OCI-LY7 (cell line): Measurements from ENCODE around the gene RXRB. TPM values are rescaled to one million over a fixed set of nuclear protein-coding genes. Genes with fewer than 3 reads are reported as not detected.

ENCODE experiments used
- BruUV-seq: library from RNA; stranded (reverse); fragments of 400-500 nt; replicated peaks from 2 replicates; lab custom pipeline; 2021; lab: Mats Ljungman, UMichigan
- CTCF ChIA-PET: fragments of 300-600 bp; sonication (Branson Sonifier 250); formaldehyde crosslinking; loops from one replicate; lab custom pipeline; 2022; ENCODE audit warnings: antibody characterized with exemption; ENCODE audit not compliant: unreplicated experiment; lab: Charles Lee
- POLR2A ChIA-PET: fragments of 300-600 bp; sonication (Branson Sonifier 250); formaldehyde crosslinking; loops from one replicate; lab custom pipeline; 2022; ENCODE audit warnings: antibody characterized with exemption; lab: Charles Lee
- DNase-seq: peaks from one replicate; pipeline ENCODE4 v3.0.0-alpha.2; 2015; ENCODE audit warnings: low spot score
- H2AFZ ChIP-seq: fragments of 200-600 bp; sonication (generic), shearing (Covaris generic); 2 replicates; pipeline ENCODE4 v1.6.1; 2014; ENCODE audit warnings: mild to moderate bottlenecking, antibody characterized with exemption, low read length, moderate library complexity
- H3K27ac ChIP-seq: fragments of 200-600 bp; sonication (generic); 2 replicates; pipeline ENCODE4 v1.5.1; 2014; ENCODE audit warnings: mixed run types, low read depth, mild to moderate bottlenecking, moderate library complexity, low read length, inconsistent platforms; ENCODE audit not compliant: poor library complexity, severe bottlenecking
- H3K36me3 ChIP-seq: fragments of 200-600 bp; sonication (generic); 2 replicates; pipeline ENCODE4 v1.6.1; 2014; ENCODE audit warnings: mild to moderate bottlenecking, antibody characterized with exemption, low read length, moderate library complexity, mixed read lengths; ENCODE audit not compliant: insufficient read depth
- H3K4me1 ChIP-seq: fragments of 200-600 bp; sonication (generic); 2 replicates; pipeline ENCODE4 v1.5.1; 2014; ENCODE audit warnings: mild to moderate bottlenecking, low read length; ENCODE audit not compliant: insufficient read depth, poor library complexity, severe bottlenecking
- H3K4me2 ChIP-seq: fragments of 200-600 bp; sonication (generic); 2 replicates; pipeline ENCODE4 v1.6.1; 2014; ENCODE audit warnings: mild to moderate bottlenecking, low read length
- H3K4me3 ChIP-seq: fragments of 200-600 bp; sonication (generic); 2 replicates; pipeline ENCODE4 v1.5.1; 2014; ENCODE audit warnings: mild to moderate bottlenecking, low read depth, low read length; ENCODE audit not compliant: poor library complexity, severe bottlenecking
- H3K79me2 ChIP-seq: fragments of 200-600 bp; sonication (generic); 2 replicates; pipeline ENCODE4 v1.6.1; 2016; ENCODE audit warnings: low read depth, mild to moderate bottlenecking, low read length, moderate library complexity, mixed read lengths; ENCODE audit not compliant: insufficient read depth
- H3K9me2 ChIP-seq: fragments of 200-600 bp; sonication (generic); 2 replicates; pipeline ENCODE4 v1.6.1; 2016; ENCODE audit warnings: mild to moderate bottlenecking, low read length, mixed read lengths; ENCODE audit not compliant: insufficient read depth
- H3K9me3 ChIP-seq: fragments of 200-600 bp; sonication (generic); 2 replicates; pipeline ENCODE4 v1.6.1; 2014; ENCODE audit warnings: mild to moderate bottlenecking, mixed run types, low read length, mixed read lengths
- H4K20me1 ChIP-seq: fragments of 200-600 bp; sonication (generic); 2 replicates; pipeline ENCODE4 v1.6.1; 2014; ENCODE audit warnings: mild to moderate bottlenecking, antibody characterized with exemption, low read length, moderate library complexity, mixed read lengths; ENCODE audit not compliant: insufficient read depth
- EZH2phosphoT487 ChIP-seq: fragments of 200-600 bp; sonication (generic); IDR thresholded peaks from 2 replicates; pipeline ENCODE4 v1.6.1; 2018; ENCODE audit warnings: low read depth, borderline replicate concordance, mild to moderate bottlenecking, mixed run types, antibody characterized with exemption, low read length, moderate library complexity, mixed read lengths
- intact Hi-C: fragments of 100-400 bp; cut with micrococcal nuclease; formaldehyde crosslinking; loops from one replicate; pipeline ENCODE4 v1.10.0; 2022; ENCODE audit not compliant: unreplicated experiment
- total RNA-seq, 2 experiments: library from RNA; depleted of rRNA in 1 of 2; stranded (reverse); fragments of >200 nt in 1 of 2; shearing (Covaris generic) in 1 of 2; gene quantifications; 2 replicates each; pipeline ENCODE4 v1.2.3, GENCODE V29; 2014 to 2022
- TF ChIP-seq, protein P1 (sequence below): fragments of 200-600 bp; sonication (generic); conservative IDR thresholded peaks from 2 replicates; pipeline ENCODE4 v1.5.1; 2014; ENCODE audit warnings: mild to moderate bottlenecking, antibody characterized with exemption, low read length, moderate library complexity, mixed read lengths

RXRB gene
- total RNA-seq, 2 experiments from 2014 or later, result 32.5 to 47.3 TPM

DNA sequence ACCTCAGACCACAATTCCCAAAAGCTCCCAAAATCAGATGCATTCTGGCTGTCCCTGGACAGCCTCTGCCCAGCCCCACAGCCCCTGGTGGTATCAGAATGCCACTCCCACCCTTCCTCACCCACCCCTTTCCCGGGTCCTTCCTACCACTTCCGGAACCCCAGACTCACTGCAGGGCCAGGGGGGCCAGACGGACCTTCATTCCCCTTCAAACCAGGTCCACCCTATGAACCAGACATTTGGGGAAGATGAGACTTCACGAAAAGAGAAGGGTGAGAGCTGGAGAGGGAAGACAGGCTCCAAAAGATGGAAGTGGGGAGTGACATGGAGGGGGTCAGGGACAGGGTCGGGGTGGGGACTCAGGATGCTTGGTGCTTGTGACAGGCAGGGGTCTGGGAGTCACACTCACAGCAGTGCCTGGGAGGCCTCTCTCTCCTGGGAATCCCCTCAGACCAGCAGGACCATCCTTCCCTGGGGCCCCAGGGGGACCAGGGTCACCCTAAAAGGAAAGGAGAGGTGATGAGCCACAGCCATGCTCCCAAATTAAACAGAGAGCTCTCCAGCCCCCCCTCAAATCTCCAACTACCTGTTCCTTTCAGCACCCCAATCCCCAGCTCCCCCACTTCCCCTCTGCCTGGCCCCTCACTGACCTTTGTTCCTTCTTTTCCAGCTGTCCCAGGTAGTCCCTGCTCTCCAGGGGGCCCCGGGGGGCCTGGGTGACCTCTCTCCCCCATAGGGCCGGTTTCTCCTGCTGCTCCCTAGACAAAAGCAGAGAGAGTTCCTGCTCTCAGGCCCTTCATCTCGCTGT is 28.4 kb downstream of the RXRB start:
- no peaks in the 10 kb centered on the region for H3K79me2 ChIP-seq
- H3K27ac ChIP-seq, result no peak overlapping the region
- H3K9me2 ChIP-seq, result no peaks in the 10 kb centered on the region
- TF ChIP-seq, protein P1, sequence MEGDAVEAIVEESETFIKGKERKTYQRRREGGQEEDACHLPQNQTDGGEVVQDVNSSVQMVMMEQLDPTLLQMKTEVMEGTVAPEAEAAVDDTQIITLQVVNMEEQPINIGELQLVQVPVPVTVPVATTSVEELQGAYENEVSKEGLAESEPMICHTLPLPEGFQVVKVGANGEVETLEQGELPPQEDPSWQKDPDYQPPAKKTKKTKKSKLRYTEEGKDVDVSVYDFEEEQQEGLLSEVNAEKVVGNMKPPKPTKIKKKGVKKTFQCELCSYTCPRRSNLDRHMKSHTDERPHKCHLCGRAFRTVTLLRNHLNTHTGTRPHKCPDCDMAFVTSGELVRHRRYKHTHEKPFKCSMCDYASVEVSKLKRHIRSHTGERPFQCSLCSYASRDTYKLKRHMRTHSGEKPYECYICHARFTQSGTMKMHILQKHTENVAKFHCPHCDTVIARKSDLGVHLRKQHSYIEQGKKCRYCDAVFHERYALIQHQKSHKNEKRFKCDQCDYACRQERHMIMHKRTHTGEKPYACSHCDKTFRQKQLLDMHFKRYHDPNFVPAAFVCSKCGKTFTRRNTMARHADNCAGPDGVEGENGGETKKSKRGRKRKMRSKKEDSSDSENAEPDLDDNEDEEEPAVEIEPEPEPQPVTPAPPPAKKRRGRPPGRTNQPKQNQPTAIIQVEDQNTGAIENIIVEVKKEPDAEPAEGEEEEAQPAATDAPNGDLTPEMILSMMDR, result no peak
- no peak for TF ChIP-seq EZH2phosphoT487
- intact Hi-C loops, result no loop called here
- no peak for DNase-seq
- no TSS peak for BruUV-seq
- H3K4me3 ChIP-seq, result no peak overlapping the region
- no peaks in the 10 kb centered on the region for H4K20me1 ChIP-seq
- H3K9me3 ChIP-seq, result no peaks in the 10 kb centered on the region
- CTCF ChIA-PET, result no interaction called here
- POLR2A ChIA-PET, result no interaction called here
- no peak overlapping the region for H2AFZ ChIP-seq
- no peak overlapping the region for H3K4me2 ChIP-seq
- no peaks in the 10 kb centered on the region for H3K36me3 ChIP-seq
- peaks cover 4% of the 10 kb centered on the region for H3K4me1 ChIP-seq

DNA sequence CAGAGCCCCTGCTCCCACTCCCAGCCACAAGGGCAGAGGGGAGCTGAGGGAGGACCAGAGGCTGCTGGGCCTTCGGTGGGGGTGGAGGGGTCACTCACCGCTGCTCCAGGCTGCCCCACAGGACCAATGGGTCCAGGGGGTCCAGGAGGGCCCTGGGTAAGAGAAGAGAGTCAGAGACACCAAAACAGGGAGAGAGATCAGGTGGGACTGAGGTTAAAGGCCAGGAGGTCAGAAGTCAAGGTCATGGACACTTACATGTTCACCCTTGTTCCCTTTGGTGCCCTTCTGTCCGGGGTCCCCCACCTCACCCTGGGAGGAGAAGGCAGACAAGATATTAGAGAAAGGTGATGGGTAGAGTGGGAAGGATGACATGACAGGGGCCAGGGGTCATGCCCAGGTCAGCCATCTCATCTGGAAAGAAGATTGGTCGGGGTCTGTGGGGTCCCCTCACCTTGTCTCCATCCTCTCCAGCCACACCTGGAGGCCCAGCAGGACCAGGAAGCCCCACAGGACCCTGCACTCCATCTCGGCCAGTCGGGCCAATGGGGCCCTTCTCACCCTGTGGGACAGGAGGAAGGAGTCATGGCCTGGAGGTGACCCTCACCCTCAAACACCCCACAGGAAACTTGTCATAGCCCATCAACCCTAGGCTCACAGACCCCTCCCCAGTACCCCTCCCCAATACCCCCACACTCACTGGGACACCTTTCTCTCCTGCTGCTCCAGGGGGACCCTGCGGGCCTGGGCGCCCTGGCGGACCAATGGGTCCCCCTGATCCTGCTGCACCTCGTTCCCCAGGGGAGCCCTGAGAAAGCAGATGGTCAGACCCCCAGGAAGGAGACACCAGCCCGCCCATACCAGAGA is 29.2 kb downstream of the RXRB start:
- no peaks in the 10 kb centered on the region for H3K9me3 ChIP-seq
- intact Hi-C loops, result no loop called here
- no peak for DNase-seq
- H3K4me1 ChIP-seq, result peaks cover 4% of the 10 kb centered on the region
- no peaks in the 10 kb centered on the region for H3K79me2 ChIP-seq
- H2AFZ ChIP-seq, result no peak overlapping the region
- no peak overlapping the region for H3K27ac ChIP-seq
- H3K4me3 ChIP-seq, result no peak overlapping the region
- POLR2A ChIA-PET, result no interaction called here
- H3K4me2 ChIP-seq, result no peak overlapping the region
- CTCF ChIA-PET, result no interaction called here
- no peaks in the 10 kb centered on the region for H3K36me3 ChIP-seq
- no peaks in the 10 kb centered on the region for H3K9me2 ChIP-seq
- H4K20me1 ChIP-seq, result no peaks in the 10 kb centered on the region
- TF ChIP-seq EZH2phosphoT487, result no peak
- TF ChIP-seq, protein P1, result no peak
- BruUV-seq, result no TSS peak
